Gastrocnemius medialis (tissue), 4 donors: Measurements from ENCODE around the gene LGALS8. TPM values are rescaled to one million over a fixed set of nuclear protein-coding genes. Genes with fewer than 3 reads are reported as not detected.

ENCODE experiments used
- ATAC-seq, 2 donors: fragments of 150-250 bp; one replicate each; pipeline ENCODE4 v1.9.1; 2016
- DNase-seq, 2 donors: peaks; one replicate each; pipeline ENCODE4 v3.0.0-alpha.2; 2019
- H3K27ac ChIP-seq, 4 donors: fragments of 200-600 bp; sonication (generic); 1 replicate in 1 of 4; 2 replicates in 3 of 4; pipeline ENCODE4 v1.5.1; 2016 to 2018; ENCODE audit warnings: mild to moderate bottlenecking in 2 of 4, moderate library complexity in 1 of 4
- H3K27me3 ChIP-seq, 3 donors: fragments of 200-600 bp; sonication (generic) in 2 of 3; 1 replicate in 1 of 3; 2 replicates in 2 of 3; pipeline versions ENCODE4 v1.5.1 to v1.6.0; 2016 to 2019; ENCODE audit warnings: mild to moderate bottlenecking in 1 of 3, moderate library complexity in 1 of 3
- H3K36me3 ChIP-seq, 2 donors: fragments of 200-600 bp; sonication (generic) in 1 of 2; one replicate each; pipeline ENCODE4 v1.5.1; 2017 to 2018
- H3K4me1 ChIP-seq, 2 donors: fragments of 200-600 bp; sonication (generic) in 1 of 2; one replicate each; pipeline ENCODE4 v1.5.1; 2016 to 2017; ENCODE audit warnings: mild to moderate bottlenecking in 2 of 2
- H3K4me3 ChIP-seq, 4 donors: fragments of 200-600 bp; sonication (generic) in 3 of 4; 1 replicate in 1 of 4; 2 replicates in 3 of 4; pipeline ENCODE4 v1.5.1; 2016 to 2019; ENCODE audit warnings: mild to moderate bottlenecking in 2 of 4
- H3K9me3 ChIP-seq, 3 donors: fragments of 200-600 bp; sonication (generic) in 2 of 3; 1 replicate in 1 of 3; 2 replicates in 2 of 3; pipeline ENCODE4 v1.5.1; 2016 to 2019
- CTCF ChIP-seq, 5 experiments: fragments of 450-650 bp in 3 of 5; fragments of 200-600 bp in 2 of 5; sonication (generic) in 2 of 5; IDR thresholded peaks in 4 of 5; conservative IDR thresholded peaks in 1 of 5; 1 replicate in 4 of 5; 2 replicates in 1 of 5; pipeline ENCODE4 v1.5.1; 2016 to 2019; ENCODE audit warnings: antibody characterized with exemption in 5 of 5, mild to moderate bottlenecking in 3 of 5, moderate library complexity in 3 of 5
- POLR2A ChIP-seq, 2 donors: fragments of 450-650 bp; IDR thresholded peaks; one replicate each; pipeline ENCODE4 v1.6.1; 2017; ENCODE audit warnings: antibody characterized with exemption in 2 of 2, mild to moderate bottlenecking in 2 of 2, moderate library complexity in 2 of 2
- in situ Hi-C, 4 donors: fragments of 200-750 bp; cut with MboI; loops; one replicate each; pipeline versions ENCODE4 v1.15.0 to v1.8.0; 2017; ENCODE audit warnings: low sequenced_read_pairs in 4 of 4
- intact Hi-C: fragments of 100-400 bp; cut with DNase I; formaldehyde crosslinking; loops from one replicate; pipeline ENCODE4 v1.15.1; 2023; ENCODE audit warnings: low total_unique reads
- total RNA-seq, 4 donors: library from RNA; depleted of rRNA; stranded (reverse); fragments of >200 nt; gene quantifications; one replicate each; pipeline versions ENCODE4 v1.1.0 to v1.2.3, GENCODE V29; 2016

Gene LGALS8
- total RNA-seq, 4 donors from 2014 or later: 11.1 to 20.7 (median 12.5) TPM

DNA sequence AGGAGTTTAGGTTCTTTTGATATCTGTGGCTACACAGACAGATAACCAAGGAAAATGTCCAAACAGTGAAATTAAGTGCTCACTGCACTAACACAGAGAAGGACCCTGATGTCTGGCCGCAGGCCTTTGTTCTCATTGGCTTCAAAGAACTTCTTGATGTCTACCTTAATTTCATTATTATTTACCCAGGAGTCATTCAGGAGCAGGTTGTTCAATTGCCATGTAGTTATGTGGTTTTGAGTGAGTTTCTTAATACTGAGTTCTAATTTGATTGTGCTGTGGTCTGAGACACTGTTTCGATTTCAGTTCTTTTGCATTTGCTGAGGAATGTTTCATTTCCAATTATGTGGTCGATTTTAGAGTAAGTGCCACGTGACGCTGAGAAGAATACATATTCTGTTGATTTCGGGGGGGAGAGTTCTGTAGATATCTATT is 15.2 kb upstream of the LGALS8 start:
- Histone ChIP-seq H3K27me3 (no peaks in the 10 kb centered on the region), H3K36me3 (no peaks in the 10 kb centered on the region), H3K9me3 (no peaks in the 10 kb centered on the region), H3K4me3 (no peak overlapping the region), H3K4me1 (peaks cover 0 to 5% of the 10 kb centered on the region in 2 donors), H3K27ac (no peak overlapping the region)
- intact Hi-C loops: no loop called here
- TF ChIP-seq CTCF (IDR thresholded peaks at IDR 0.05 in 4 of 5, conservative IDR thresholded peaks at IDR 0.05 in 1 of 5) (no peak), POLR2A (IDR thresholded peaks at IDR 0.05) (no peak)
- ATAC-seq: no peak
- DNase-seq: no peak
- in situ Hi-C loops: no loop called here

DNA sequence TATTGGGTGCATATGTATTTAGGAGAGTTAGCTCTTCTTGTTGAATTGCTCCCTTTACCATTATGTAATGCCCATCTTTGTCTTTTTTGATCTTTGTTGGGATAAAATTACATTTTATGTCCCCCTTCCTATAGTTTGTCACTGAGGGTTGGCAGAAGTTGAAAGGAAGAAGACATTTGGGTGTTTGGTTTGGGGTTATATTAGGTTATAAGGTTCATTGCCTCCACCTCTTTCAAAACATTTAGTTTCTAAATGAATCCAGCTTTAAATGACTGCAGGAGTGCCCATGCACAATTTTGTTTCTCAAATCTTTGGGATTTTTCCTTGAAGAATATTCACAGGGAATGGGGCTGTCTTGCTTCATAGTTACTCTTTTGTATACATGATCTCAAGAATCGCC is 14.6 kb upstream of the LGALS8 start:
- Histone ChIP-seq H3K27ac (no peak overlapping the region), H3K27me3 (no peaks in the 10 kb centered on the region), H3K9me3 (no peaks in the 10 kb centered on the region), H3K4me3 (no peak overlapping the region), H3K36me3 (no peaks in the 10 kb centered on the region), H3K4me1 (peaks cover 0 to 5% of the 10 kb centered on the region in 2 donors)
- ATAC-seq (no peak), DNase-seq (no peak)
- in situ Hi-C loops (no loop called here), intact Hi-C loops (no loop called here)
- TF ChIP-seq POLR2A (IDR thresholded peaks at IDR 0.05): no peak

- ATAC-seq (no peak), DNase-seq (no peak)
- no peaks in the 10 kb centered on the region for H3K27me3 ChIP-seq
- in situ Hi-C loops: no loop called here
- TF ChIP-seq POLR2A (IDR thresholded peaks at IDR 0.05) (no peak), CTCF (IDR thresholded peaks at IDR 0.05 in 4 of 5, conservative IDR thresholded peaks at IDR 0.05 in 1 of 5) (no peak)
- H3K27ac ChIP-seq: no peak overlapping the region
- H3K36me3 ChIP-seq: no peaks in the 10 kb centered on the region
- H3K4me1 ChIP-seq: peaks cover 0 to 5% of the 10 kb centered on the region in 2 donors
- intact Hi-C loops: no loop called here
- no peak overlapping the region for H3K4me3 ChIP-seq
- no peaks in the 10 kb centered on the region for H3K9me3 ChIP-seq
Observed at GRCh38 chr1:236509647-236510401, 14.0 kb upstream of the LGALS8 start.

- DNase-seq (no peak), ATAC-seq (no peak)
- Histone ChIP-seq H3K4me1 (peaks cover 0 to 5% of the 10 kb centered on the region in 2 donors), H3K27me3 (no peaks in the 10 kb centered on the region), H3K4me3 (no peak overlapping the region), H3K9me3 (no peaks in the 10 kb centered on the region), H3K27ac (no peak overlapping the region), H3K36me3 (no peaks in the 10 kb centered on the region)
- intact Hi-C loops (no loop called here), in situ Hi-C loops (no loop called here)
- no peak for TF ChIP-seq CTCF (IDR thresholded peaks at IDR 0.05 in 4 of 5, conservative IDR thresholded peaks at IDR 0.05 in 1 of 5)
- TF ChIP-seq POLR2A (IDR thresholded peaks at IDR 0.05): no peak
Observed at GRCh38 chr1:236511735-236512418, 11.9 kb upstream of the LGALS8 start.

DNA sequence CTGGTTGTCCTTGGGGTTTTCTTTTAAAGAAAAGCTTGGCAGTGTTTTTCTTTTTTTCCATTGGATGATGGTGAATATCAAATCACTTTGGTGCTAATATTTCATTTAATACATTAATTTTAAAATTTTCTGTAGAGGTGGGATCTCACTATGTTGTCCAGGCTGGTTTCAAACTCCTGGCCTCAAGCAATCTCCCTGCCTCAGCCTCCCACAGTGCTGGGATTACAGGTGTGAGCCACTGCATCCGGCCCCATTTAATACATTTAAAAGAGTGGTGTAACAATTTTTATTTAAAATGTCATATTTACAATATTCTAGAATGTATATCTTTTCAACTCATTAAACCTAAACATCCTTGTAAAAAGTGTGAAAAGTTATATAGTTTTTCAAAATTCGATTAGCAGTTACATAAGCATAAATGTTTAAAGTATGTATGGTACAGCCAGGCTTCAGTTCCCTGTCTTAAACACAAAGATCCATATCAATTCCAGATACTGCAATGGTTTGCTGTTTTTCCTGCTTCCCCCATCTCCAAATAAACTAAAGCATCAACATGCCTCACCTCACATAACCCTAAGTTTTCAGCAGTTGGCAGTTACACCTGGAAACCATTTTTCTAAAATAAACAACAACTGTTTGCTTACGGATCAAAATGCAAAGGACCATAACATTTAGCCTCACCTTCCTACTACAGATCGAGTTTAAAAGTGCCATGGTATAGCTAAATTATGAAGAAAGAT is 8.9 kb upstream of the LGALS8 start:
- TF ChIP-seq CTCF (IDR thresholded peaks at IDR 0.05 in 4 of 5, conservative IDR thresholded peaks at IDR 0.05 in 1 of 5) (no peak), POLR2A (IDR thresholded peaks at IDR 0.05) (no peak)
- no peaks in the 10 kb centered on the region for H3K9me3 ChIP-seq
- no peak overlapping the region for H3K4me3 ChIP-seq
- ATAC-seq: no peak
- in situ Hi-C loops (no loop called here), intact Hi-C loops (no loop called here)
- H3K27ac ChIP-seq: no peak overlapping the region
- H3K4me1 ChIP-seq: no peaks in the 10 kb centered on the region
- no peaks in the 10 kb centered on the region for H3K27me3 ChIP-seq
- no peaks in the 10 kb centered on the region for H3K36me3 ChIP-seq
- DNase-seq: no peak
